ENCODE data around the gene PTPRG.
A peak's percentile ranks its signal among the peaks of the same experiment; 100 is the strongest.

PTPRG gene

GRCh38 chr3:61978460-61979419 lies 417.4 kb downstream of the PTPRG start:
- DNase-seq: no peak

DNA sequence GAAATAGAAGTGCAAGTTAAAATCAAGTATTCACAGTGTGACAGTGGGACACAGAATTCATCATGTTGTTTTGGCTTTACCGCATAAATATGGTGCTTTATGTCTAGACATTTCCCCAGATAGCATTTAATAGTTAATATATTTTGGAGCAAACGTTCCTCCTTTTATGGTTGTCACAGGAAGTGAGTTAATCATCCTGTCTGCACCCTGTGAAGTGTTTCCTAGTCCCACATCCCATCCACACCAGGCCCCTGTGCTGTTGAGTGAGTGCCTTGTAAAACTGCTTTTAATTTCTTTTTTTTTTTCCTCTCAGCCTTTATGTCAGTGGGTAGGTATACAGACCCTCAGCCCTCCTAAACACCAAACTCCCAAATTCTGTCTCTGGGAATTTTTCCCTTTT lies 418.3 kb downstream of the PTPRG start:
- DNase-seq: no peak

DNA sequence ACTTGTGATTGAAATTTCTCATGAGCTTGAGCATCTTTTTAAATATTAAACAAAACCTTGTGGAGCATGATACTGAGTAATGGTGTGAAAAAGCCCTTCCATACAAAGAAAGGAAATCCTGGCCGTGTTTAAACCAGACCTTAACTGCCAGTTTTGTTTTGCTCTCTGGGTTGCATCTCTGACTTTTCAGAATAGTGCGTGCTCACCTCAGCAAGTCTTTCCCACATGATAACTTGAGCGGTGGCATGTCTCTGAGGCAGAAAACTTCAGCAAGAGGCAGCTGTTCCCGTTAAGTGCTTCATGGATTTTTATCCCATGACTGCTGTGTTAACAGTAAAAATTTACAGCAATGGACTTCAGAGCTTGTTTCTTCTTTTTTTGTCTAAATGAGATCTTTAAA lies 418.7 kb downstream of the PTPRG start:
- no peak for DNase-seq

DNA sequence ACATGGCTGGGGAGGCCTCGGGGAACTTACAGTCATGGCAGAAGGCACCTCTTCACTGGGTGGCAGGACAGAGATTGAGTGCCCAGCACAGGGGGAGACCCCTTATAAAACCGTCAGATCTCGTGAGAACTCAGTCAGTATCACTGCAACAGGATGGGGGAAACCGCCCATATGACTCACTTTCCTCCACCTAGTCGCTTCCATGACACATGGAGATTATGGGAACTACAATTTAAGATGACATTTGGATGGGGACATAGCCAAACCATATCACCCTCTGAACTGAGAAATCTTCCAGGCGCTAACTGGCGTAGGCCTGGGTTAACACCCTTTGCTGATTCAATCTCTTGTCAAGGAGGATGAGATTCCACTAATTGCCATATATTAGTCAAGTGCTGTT lies 419.7 kb downstream of the PTPRG start:
- DNase-seq: no peak

DNA sequence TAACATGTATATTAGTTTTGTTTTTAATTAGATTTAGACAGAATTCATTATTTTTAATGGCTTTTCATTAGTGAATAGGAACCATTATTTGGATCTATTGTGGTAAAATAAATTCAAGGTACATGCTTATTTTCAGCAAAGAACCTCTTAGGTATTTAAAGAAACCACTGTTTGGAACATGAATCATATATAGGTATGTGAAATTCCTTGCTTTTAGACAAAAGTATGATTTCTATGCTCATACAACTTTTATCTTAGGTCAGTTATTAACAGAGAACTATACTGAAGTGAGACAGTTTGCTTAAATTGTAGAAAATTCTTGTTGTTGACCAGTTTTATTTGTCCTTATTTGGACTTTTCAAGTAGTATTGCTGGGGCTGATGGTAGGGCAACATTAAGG lies 422.1 kb downstream of the PTPRG start:
- DNase-seq: no peak

DNA sequence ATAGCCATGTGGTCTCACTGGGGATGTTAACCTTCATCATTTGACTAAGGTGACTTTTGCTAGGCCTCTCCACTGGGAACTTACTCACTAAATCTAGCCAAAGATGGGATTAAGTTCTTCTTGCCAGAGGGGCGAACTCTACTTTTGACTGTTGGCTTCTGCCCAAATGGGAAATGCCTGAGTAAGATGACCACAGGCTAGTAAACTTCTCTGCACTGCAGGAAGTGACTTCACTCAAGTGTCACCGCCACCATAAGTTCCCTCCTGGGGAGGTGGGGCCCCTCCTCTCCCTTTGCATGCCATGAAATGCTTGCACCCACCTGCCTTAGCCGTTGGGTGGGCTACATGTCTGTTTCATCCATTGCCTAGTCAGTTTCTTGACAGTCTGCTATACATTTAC lies 423.6 kb downstream of the PTPRG start:
- DNase-seq: no peak

- no peak for DNase-seq
These were observed 425.1 kb downstream of the PTPRG start for GRCh38 chr3:61986473-61986872.

DNA sequence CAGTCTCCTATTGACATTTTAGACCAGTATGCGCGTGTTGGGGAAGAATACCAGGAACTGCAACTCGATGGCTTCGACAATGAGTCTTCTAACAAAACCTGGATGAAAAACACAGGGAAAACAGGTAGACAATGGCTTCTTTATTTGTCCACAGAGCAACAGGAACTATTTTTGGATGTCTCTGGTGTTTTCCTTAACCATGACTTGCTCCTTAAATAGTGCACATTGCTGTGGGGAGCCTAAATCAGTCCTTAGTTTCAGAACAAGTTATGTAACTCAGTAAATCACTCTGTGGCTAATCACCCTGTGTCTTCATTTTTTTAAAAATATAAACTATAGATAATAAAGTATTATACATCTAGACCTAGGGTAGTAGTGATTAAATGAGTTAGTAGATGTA lies 428.3 kb downstream of the PTPRG start:
- DNase-seq: no peak

GRCh38 chr3:61990327-61991027 lies 429.1 kb downstream of the PTPRG start:
- no peak for DNase-seq

- DNase-seq: no peak
These were observed 430.3 kb downstream of the PTPRG start for GRCh38 chr3:61991706-61992105.

DNA sequence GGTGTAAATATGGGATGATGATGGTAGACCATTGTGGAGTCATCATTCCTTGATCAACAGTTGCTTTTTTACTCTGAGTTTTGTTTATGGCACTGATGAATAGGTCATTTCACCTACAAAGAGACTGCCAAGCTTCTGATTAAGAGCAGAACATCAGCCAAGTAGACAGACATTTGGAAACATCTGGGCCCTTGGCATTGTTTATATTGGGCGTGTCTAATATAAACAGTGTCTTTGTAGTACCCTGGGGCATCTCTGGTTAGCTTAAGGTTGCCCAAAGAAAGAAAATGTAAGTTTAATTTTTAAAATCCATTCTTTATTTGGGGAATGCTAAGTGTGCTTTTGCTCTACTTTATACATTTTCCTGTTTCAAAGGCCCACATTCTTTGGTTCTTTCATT lies 435.0 kb downstream of the PTPRG start:
- no peak for DNase-seq

- no peak for DNase-seq
These were observed 435.7 kb downstream of the PTPRG start for GRCh38 chr3:61997101-61997500.

GRCh38 chr3:62003835-62004234 lies 442.5 kb downstream of the PTPRG start:
- no peak for DNase-seq

DNA sequence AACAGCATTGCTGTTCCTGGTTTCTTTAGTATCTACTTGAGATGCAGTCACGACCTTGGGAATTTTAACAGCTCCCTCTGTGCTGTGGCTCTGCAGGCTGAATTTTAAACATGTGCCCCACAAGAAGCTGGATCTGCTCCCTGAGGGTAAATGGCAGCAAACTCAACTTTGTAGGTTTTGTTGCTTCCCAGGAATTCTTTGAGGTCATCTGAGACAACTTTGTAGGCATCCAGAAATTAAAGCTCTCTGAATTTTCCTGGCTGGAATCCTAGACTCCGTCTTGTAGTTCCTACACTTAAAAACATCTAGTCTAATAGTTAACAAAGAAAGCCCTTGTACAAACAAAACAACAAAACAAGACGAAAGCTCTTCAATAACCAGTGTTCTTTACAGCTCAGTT lies 445.7 kb downstream of the PTPRG start:
- no peak for DNase-seq

GRCh38 chr3:62010989-62011388 lies 449.6 kb downstream of the PTPRG start:
- no peak for DNase-seq

- no peak for DNase-seq
These were observed 450.3 kb downstream of the PTPRG start for GRCh38 chr3:62011666-62012065.

DNA sequence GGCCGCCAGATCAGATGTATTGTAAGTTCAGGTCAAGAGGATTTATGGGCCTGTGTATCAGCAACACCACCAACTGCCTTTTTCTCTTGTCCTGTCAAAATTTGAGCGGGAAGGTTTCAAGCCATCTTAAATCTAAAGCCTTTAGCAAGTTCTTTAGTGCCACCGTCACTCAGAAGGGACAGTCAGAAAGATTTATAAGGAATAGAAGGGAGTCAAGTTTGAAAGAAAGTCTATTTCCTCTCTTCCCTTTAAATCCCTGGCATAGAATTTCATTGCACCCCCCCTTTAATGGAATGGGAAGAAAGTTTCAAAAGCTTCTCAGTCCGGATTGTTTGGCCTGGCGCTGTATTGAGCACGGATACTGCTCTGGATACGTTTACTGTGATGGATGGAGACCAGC lies 452.6 kb downstream of the PTPRG start:
- no peak for DNase-seq

GRCh38 chr3:62015111-62015510 lies 453.7 kb downstream of the PTPRG start:
- no peak for DNase-seq

GRCh38 chr3:62019906-62020305 lies 458.5 kb downstream of the PTPRG start:
- DNase-seq: no peak

- peak in 1 of 2 experiments; percentile 2 for DNase-seq
These were observed 459.3 kb downstream of the PTPRG start for GRCh38 chr3:62020706-62021105.

DNA sequence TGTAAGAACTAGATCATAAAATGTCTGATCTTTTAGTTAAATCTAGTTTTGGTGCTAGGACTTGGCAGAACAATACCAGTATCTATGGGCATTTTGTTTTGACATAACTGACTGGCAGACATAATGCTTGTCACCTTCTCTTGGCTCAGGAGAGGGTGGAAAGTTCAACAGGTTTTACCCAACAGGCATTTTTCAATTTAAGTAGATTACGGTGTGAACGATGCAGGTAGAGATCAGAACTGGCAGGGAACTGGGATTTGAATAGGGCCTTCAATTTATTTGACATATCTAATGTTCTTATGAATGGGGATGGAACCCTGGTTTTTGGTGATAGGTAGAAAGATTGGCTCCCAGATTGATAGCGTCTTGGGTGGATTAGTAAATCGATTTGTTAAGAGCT lies 460.9 kb downstream of the PTPRG start:
- DNase-seq: no peak

DNA sequence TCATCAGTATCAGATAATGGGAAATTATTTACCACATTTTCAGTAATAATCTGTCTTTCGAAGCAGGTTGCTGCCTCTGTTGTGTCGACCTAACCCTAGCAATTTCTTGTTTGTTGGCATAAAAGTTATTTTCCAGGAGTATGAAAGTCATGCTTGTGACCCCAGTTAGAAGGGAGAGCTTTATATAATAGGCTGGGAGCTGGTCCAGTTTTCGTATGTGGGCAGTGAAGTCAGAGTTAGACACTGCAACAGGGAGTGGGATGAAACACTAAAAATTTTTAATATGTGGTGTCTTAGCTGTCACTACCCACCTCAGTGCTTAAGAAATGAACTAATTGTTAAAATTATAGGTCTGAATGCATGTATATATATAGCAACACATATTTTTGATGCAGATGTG lies 463.5 kb downstream of the PTPRG start:
- DNase-seq: no peak

GRCh38 chr3:62025913-62026312 lies 464.5 kb downstream of the PTPRG start:
- no peak for DNase-seq

DNA sequence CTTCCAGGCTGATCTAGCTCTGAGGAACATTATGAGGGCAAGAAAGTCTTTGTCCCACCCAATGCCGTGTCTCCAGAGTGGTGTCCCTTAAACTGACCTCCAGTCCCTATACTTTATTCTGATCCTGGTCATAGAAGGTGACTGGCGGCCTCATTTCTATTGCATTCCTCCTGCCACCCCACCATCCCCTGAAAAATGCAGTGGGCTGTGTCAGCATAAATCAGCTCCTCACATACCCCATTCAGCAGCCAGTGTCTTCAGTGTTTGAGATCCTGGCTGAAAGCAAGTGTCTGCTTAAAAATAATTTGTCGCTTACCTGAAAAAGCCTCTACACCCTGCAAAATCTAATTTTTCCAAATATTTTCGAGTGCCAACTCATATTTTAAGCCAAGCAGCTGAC lies 465.9 kb downstream of the PTPRG start:
- no peak for DNase-seq
